PFSK-1 (cell line): ENCODE measurements around the gene TBC1D9.

Source experiments
- FOXP2 ChIP-seq: optimal IDR thresholded peaks from 2 replicates; pipeline ENCODE3; 2011; ENCODE audit warnings: borderline replicate concordance, control low read depth, inconsistent platforms; ENCODE audit not compliant: insufficient read depth; ENCODE audit errors: extremely low read length, extremely low read depth
- POLR2AphosphoS5 ChIP-seq: IDR thresholded peaks from 2 replicates; pipeline ENCODE4 v1.6.1; 2012; ENCODE audit warnings: low read depth, mild to moderate bottlenecking, control low read depth, low read length, moderate library complexity
- SIN3A ChIP-seq: IDR thresholded peaks from 2 replicates; pipeline ENCODE4 v1.6.1; 2012; ENCODE audit warnings: mild to moderate bottlenecking, low read length, moderate library complexity, borderline replicate concordance; ENCODE audit not compliant: insufficient read depth
- TAF1 ChIP-seq: IDR thresholded peaks from 2 replicates; pipeline ENCODE4 v1.6.1; 2012; ENCODE audit warnings: low read length, control low read depth, borderline replicate concordance; ENCODE audit not compliant: insufficient read depth
- TF ChIP-seq, protein P1 (sequence below), 2 experiments: IDR thresholded peaks; 2 replicates each; pipeline versions ENCODE4 v1.6.1 to v1.8.0; 2011 to 2012; ENCODE audit warnings: low read depth in 2 of 2, low read length in 2 of 2, control low read depth in 1 of 2, inconsistent platforms in 1 of 2, mild to moderate bottlenecking in 1 of 2, moderate library complexity in 1 of 2; ENCODE audit not compliant: insufficient read depth in 1 of 2

GRCh38 chr4:140600408-140600807 is 155.8 kb downstream of the TBC1D9 start:
- no peak for TF ChIP-seq SIN3A
- no peak for TF ChIP-seq POLR2AphosphoS5
- TF ChIP-seq, protein P1, sequence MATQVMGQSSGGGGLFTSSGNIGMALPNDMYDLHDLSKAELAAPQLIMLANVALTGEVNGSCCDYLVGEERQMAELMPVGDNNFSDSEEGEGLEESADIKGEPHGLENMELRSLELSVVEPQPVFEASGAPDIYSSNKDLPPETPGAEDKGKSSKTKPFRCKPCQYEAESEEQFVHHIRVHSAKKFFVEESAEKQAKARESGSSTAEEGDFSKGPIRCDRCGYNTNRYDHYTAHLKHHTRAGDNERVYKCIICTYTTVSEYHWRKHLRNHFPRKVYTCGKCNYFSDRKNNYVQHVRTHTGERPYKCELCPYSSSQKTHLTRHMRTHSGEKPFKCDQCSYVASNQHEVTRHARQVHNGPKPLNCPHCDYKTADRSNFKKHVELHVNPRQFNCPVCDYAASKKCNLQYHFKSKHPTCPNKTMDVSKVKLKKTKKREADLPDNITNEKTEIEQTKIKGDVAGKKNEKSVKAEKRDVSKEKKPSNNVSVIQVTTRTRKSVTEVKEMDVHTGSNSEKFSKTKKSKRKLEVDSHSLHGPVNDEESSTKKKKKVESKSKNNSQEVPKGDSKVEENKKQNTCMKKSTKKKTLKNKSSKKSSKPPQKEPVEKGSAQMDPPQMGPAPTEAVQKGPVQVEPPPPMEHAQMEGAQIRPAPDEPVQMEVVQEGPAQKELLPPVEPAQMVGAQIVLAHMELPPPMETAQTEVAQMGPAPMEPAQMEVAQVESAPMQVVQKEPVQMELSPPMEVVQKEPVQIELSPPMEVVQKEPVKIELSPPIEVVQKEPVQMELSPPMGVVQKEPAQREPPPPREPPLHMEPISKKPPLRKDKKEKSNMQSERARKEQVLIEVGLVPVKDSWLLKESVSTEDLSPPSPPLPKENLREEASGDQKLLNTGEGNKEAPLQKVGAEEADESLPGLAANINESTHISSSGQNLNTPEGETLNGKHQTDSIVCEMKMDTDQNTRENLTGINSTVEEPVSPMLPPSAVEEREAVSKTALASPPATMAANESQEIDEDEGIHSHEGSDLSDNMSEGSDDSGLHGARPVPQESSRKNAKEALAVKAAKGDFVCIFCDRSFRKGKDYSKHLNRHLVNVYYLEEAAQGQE (IDR thresholded peaks at IDR 0.05; ENCODE audit: insufficient read depth in 1 of 2, low read depth in 2 of 2, low read length in 2 of 2), result no peak
- no peak for TF ChIP-seq TAF1
- no peak for TF ChIP-seq FOXP2
